Stimulated activated CD8-positive, alpha-beta memory T cell treated with anti-CD3 and anti-CD28 coated beads, Interleukin-12 subunit alpha, Interleukin-12 subunit beta, amount 100 ng/mL, for 4 hours (primary cell): Measurements from ENCODE around the gene LHX4.

Experiments used
- DNase-seq: peaks from one replicate; pipeline ENCODE4 v3.0.0-alpha.2; 2020; ENCODE audit warnings: low read depth

Gene LHX4

GRCh38 chr1:180257486-180257885 is 27.4 kb downstream of the LHX4 start:
- DNase-seq = no peak

DNA sequence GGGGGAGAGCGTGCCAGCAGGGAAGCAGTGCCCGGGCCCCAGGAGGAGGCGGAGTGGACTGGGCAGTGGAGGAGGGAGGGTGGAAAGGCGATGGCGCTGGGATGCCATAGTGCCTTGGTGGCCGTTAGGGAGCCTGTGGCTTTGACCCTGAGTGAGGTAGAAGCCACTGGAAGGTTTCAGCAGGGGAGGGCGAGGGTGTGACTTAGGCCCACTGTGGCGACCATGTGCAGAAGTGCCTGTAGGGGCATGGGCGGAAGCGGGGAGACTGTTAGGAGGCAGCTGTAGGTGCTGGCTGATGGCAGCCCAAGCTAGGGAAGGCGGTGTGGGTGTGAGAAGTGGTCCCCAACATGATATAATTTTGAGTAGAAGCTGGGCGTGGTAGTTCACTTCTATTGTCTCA is 28.2 kb downstream of the LHX4 start:
- DNase-seq = no peak

DNA sequence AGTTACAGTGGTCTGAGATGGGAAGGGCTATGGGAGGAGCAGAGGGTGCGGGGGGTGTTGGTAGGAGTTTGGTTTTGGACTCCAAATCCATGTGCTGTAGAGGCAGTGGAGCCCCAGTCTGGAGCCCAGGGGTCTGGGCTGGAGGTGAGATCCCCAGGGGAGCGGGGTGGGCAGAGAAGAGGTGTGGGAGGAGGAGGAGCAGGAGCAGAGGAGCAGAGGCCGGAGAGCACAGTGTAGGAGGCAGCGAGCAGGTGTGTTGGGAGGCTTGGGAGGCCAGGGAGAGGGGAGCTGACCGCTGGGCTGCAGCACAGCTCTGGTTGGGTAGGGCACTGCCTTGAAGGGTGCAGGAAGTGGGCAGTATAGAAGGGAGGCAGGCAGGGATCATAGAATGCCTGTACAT is 28.9 kb downstream of the LHX4 start:
- no peak for DNase-seq

GRCh38 chr1:180259431-180260338 is 29.6 kb downstream of the LHX4 start:
- DNase-seq = no peak

- no peak for DNase-seq
Observed at GRCh38 chr1:180260541-180260940, 30.5 kb downstream of the LHX4 start.

DNA sequence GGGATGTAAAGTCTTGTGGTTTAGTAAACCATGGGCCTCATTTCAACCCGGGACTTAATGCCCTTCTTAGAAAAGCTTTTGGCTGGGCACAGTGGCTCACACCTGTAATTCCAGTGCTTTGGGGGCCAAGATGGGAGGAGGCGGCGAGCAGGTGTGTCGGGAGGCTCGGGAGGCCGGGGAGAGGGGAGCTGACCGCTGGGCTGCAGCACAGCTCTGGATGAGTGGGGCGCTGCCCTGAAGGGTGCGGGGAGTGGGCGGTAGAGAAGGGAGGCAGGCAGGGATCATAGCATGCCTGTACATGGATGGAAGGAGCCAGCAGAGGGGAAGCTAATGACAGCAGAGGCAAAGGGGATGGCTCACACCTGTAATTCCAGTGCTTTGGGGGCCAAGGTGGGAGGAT is 31.0 kb downstream of the LHX4 start:
- DNase-seq = no peak

DNA sequence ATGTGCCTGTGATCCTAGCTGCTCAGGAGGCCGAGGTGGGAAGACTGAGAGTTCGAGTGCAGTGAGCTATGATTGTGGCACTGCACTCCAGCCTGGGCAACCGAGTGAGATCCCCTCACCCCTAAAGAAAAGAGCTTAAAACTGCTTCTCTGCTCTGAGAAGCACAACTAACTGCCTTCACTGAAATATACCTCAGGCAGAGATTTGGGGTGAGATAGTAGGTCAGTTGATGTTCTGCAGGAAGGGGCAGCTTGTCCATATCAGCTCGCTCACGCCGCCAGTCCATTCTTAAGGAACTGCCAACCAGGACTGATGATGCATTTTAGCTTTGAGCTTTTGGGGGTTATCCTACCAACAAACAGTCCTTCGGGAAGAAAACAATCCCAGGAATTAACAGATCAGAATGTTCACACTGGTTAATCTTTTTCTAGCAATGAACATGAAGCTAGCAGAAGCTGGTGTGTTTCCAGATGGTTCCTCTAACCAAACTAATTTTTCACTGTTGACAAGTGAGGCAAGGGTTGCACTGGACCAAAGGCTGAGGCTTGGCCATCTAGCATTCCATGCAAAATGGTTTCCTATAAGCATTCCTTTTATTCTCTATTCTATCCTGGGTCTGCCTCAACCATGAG is 31.6 kb downstream of the LHX4 start:
- no peak for DNase-seq

- DNase-seq = no peak
Observed at GRCh38 chr1:180262628-180263488, 32.8 kb downstream of the LHX4 start.

- DNase-seq = no peak
Observed at GRCh38 chr1:180264595-180264994, 34.5 kb downstream of the LHX4 start.

GRCh38 chr1:180265201-180265600 is 35.1 kb downstream of the LHX4 start:
- no peak for DNase-seq

GRCh38 chr1:180265871-180266270 is 35.8 kb downstream of the LHX4 start:
- no peak for DNase-seq

- DNase-seq = no peak
Observed at GRCh38 chr1:180266275-180267210, 36.5 kb downstream of the LHX4 start.

DNA sequence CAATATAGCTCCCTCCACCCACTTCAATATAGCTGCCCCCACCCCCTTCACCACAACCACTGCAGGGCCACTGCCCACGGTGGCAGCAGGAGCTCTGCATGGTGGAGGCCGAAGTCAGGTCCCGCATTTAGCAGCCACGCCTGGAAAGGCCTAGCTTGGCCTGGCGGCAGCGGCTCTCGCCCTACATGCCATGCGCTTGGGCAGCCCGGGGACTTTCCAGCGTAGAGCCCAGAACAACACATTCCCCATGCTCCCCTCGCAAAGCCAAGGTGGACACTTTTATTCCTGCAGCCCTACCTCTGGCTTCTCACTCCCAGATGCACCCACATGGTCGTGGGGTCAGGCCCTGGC is 37.1 kb downstream of the LHX4 start:
- no peak for DNase-seq

DNA sequence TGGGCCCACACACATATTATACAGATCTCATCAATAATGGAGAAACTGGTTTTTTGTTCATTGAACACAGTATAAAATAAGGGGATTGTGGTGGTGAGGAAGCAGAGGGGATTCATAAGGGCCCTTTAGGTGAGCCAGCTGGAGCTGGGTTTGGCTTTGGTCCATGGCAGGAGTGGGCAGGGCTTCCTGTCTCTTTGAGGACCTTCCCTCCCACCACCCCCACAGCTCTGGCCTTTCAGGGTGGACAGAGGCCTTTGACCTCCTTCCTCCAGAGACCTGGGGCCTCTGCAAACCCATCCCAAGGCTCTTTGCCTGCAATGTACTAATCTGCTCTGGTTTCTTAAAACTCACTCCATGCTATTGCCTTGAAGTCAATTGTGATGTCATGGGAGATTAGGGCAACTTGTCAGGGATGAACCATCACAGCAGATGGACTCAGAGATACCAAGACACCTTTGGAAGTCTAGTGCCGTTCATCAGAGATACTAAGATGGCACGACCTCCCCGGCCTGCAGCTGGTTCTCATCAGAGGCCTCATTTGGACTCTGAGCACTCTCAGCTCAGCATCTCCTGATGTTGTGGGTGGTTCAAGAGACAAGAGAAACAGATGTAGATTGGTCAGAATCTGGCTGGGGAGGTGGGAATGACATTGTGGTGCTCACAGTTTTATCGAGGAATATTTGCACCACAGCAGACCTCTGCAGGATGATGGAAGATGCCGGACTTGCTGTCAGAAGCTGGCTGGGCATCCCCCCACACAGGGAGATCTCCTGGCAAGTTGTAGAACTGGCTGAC is 37.9 kb downstream of the LHX4 start:
- DNase-seq = no peak

- DNase-seq = no peak
Observed at GRCh38 chr1:180268556-180269075, 38.6 kb downstream of the LHX4 start.

- DNase-seq = no peak
Observed at GRCh38 chr1:180269645-180270529, 39.8 kb downstream of the LHX4 start.

- DNase-seq = no peak
Observed at GRCh38 chr1:180270530-180271271, 40.6 kb downstream of the LHX4 start.
